GM10266 (cell line): ENCODE results near the gene CLIC4.

Source experiments
- DNase-seq: peaks from one replicate; pipeline ENCODE4 v3.0.0; 2012; ENCODE audit errors: extremely low spot score
- CTCF ChIP-seq: IDR thresholded peaks from 2 replicates; pipeline ENCODE4 v1.5.1; 2012; ENCODE audit warnings: mild to moderate bottlenecking, low read depth; ENCODE audit not compliant: control insufficient read depth, insufficient read depth; ENCODE audit errors: missing control alignments

Gene CLIC4

GRCh38 chr1:24745711-24746413 lies 615 bp downstream of the CLIC4 start:
- TF ChIP-seq CTCF = no peak
- DNase-seq = no peak

- DNase-seq = no peak
- no peak for TF ChIP-seq CTCF
Observed at GRCh38 chr1:24748191-24749121, 3.2 kb downstream of the CLIC4 start.

DNA sequence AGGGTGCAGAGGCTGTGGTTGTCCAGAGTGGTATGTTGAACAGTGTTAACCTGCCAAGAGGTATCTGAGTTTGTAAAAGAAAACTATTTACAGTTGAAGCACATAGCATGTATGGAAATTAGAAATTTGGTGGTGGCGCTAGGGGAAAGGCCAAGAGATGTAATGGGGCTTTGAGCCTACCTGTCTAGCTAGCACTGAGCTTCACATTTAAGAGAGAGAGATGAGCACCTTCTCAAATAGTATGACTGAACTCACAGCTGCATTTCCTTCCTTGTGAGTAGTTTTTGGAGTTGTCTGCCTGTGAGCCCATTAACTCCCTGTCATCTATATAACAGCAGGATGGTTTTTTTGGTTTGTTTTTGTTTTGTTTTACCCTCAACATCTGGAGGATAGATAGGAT lies 4.0 kb downstream of the CLIC4 start:
- TF ChIP-seq CTCF = no peak
- DNase-seq = no peak

DNA sequence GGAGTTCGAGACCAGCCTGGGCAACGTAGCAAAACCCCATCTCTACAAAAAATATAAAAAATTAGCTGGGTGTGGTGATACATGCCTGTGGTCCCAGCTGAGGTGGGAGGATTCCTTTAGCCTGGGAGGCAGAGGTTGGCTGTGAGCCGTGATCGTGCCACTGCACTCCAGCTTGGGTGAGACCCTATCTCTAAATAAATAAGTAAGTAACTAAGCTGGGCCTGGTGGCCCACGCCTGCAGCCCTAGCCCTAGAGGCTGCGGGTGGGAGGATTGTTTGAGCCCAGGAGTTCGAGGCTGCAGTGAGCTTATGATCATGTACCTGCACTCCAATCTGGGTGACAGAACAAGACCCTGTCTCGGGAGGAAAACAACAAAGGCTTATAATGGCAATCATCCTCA lies 4.6 kb downstream of the CLIC4 start:
- no peak for DNase-seq
- TF ChIP-seq CTCF = no peak

GRCh38 chr1:24751833-24752232 lies 6.6 kb downstream of the CLIC4 start:
- no peak for TF ChIP-seq CTCF

GRCh38 chr1:24752305-24752704 lies 7.1 kb downstream of the CLIC4 start:
- DNase-seq = no peak

More at GRCh38 chr1:24751833-24752232, 6.6 kb downstream of the CLIC4 start:
- no peak for DNase-seq

More at GRCh38 chr1:24752305-24752704, 7.1 kb downstream of the CLIC4 start:
- no peak for TF ChIP-seq CTCF
